Endothelial cell of umbilical vein (primary cell): ENCODE results near the gene GPATCH2. TPM values are rescaled to one million over a fixed set of nuclear protein-coding genes. Genes with fewer than 3 reads are reported as not detected.

Experiments used
- BruUV-seq: library from RNA; stranded (reverse); fragments of 400-500 nt; replicated peaks from 2 replicates; lab custom pipeline; 2021; lab: Mats Ljungman, UMichigan
- CTCF ChIA-PET: fragments of 300-600, 350-600 bp; sonication (Branson Sonifier 250); formaldehyde crosslinking; loops from one replicate; lab custom pipeline; 2021; ENCODE audit warnings: antibody characterized with exemption, inconsistent platforms; lab: Charles Lee
- POLR2A ChIA-PET: fragments of 300-600, 350-600 bp; sonication (Branson Sonifier 250); formaldehyde crosslinking; loops from one replicate; lab custom pipeline; 2021; ENCODE audit warnings: antibody characterized with exemption, inconsistent platforms; lab: Charles Lee
- DNase-seq: peaks from one replicate; pipeline ENCODE4 v3.0.0-alpha.2; 2011; ENCODE audit warnings: low read depth, low spot score
- FAIRE-seq: peaks from 2 replicates; lab custom pipeline; 2011; peaks lifted over from hg19 to GRCh38; lab: Jason Lieb, UNC
- H2AFZ ChIP-seq: 2 replicates; pipeline ENCODE4 v1.6.0; 2012; ENCODE audit warnings: low read depth, low read length, control low read depth, inconsistent platforms
- H3K27ac ChIP-seq: 2 replicates; pipeline ENCODE4 v1.5.1; 2011; ENCODE audit warnings: low read depth, mild to moderate bottlenecking, control low read depth, low read length, moderate library complexity; ENCODE audit not compliant: insufficient read depth
- H3K27me3 ChIP-seq, 2 experiments: 2 replicates each; pipeline versions ENCODE4 v1.6.0 to v1.6.1; 2011; ENCODE audit warnings: low read length in 2 of 2, mixed read lengths in 1 of 2; ENCODE audit not compliant: control insufficient read depth in 2 of 2, insufficient read depth in 2 of 2
- H3K36me3 ChIP-seq, 2 experiments: 2 replicates in 1 of 2; 3 replicates in 1 of 2; pipeline ENCODE4 v1.5.1; 2011; ENCODE audit warnings: low read length in 2 of 2, mild to moderate bottlenecking in 1 of 2, moderate library complexity in 1 of 2; ENCODE audit not compliant: control insufficient read depth in 2 of 2, insufficient read depth in 2 of 2; ENCODE audit errors: extremely low read depth in 1 of 2
- H3K4me1 ChIP-seq: 3 replicates; pipeline ENCODE4 v1.5.1; 2011; ENCODE audit warnings: mild to moderate bottlenecking, low read length; ENCODE audit not compliant: control insufficient read depth, insufficient read depth; ENCODE audit errors: extremely low read depth
- H3K4me2 ChIP-seq: 2 replicates; pipeline ENCODE4 v1.6.1; 2011; ENCODE audit warnings: low read length, control low read depth, mixed read lengths; ENCODE audit not compliant: insufficient read depth
- H3K4me3 ChIP-seq, 3 experiments: fragments of 200-600 bp in 1 of 3; sonication (generic), shearing (Covaris generic) in 1 of 3; replicated peaks in 1 of 3; 2 replicates each; pipeline ENCODE4 v1.5.1; 2011 to 2016; ENCODE audit warnings: control low read depth in 3 of 3, low read length in 3 of 3, mild to moderate bottlenecking in 2 of 3, inconsistent platforms in 1 of 3, low read depth in 1 of 3, moderate library complexity in 1 of 3; ENCODE audit not compliant: insufficient read depth in 1 of 3
- H3K79me2 ChIP-seq: 2 replicates; pipeline ENCODE4 v1.6.0; 2012; ENCODE audit warnings: low read length, inconsistent platforms; ENCODE audit not compliant: control insufficient read depth, insufficient read depth
- H3K9ac ChIP-seq: replicated peaks from 2 replicates; pipeline ENCODE3; 2011; ENCODE audit warnings: low read length, control low read depth; ENCODE audit not compliant: insufficient read depth; ENCODE audit errors: extremely low read depth
- H3K9me1 ChIP-seq: replicated peaks from 3 replicates; pipeline ENCODE4 v1.6.0; 2011; ENCODE audit warnings: mild to moderate bottlenecking, low read length; ENCODE audit not compliant: control insufficient read depth, insufficient read depth; ENCODE audit errors: extremely low read depth
- H3K9me3 ChIP-seq: replicated peaks from 2 replicates; pipeline ENCODE4 v1.5.1; 2012; ENCODE audit warnings: low read length, inconsistent platforms; ENCODE audit not compliant: control insufficient read depth, insufficient read depth
- H4K20me1 ChIP-seq: replicated peaks from 2 replicates; pipeline ENCODE3; 2011; ENCODE audit warnings: mild to moderate bottlenecking, low read length; ENCODE audit not compliant: control insufficient read depth, insufficient read depth; ENCODE audit errors: extremely low read depth
- CTCF ChIP-seq, 2 donors: IDR thresholded peaks; 1 replicate in 1 of 2; 2 replicates in 1 of 2; pipeline ENCODE4 v1.5.1; 2011; ENCODE audit warnings: low read length in 2 of 2, mild to moderate bottlenecking in 2 of 2, moderate library complexity in 2 of 2, control low read depth in 1 of 2, inconsistent platforms in 1 of 2, low read depth in 1 of 2; ENCODE audit not compliant: insufficient read depth in 1 of 2; ENCODE audit errors: extremely low read depth in 1 of 2
- EZH2 ChIP-seq: IDR thresholded peaks from 2 replicates; pipeline ENCODE4 v1.6.1; 2012; ENCODE audit warnings: borderline replicate concordance, low read depth, mild to moderate bottlenecking, moderate library complexity, low read length, inconsistent platforms; ENCODE audit not compliant: severe bottlenecking
- FOS ChIP-seq: IDR thresholded peaks from 2 replicates; pipeline ENCODE4 v1.6.1; 2011; ENCODE audit warnings: mild to moderate bottlenecking, low read length, moderate library complexity, borderline replicate concordance; ENCODE audit not compliant: insufficient read depth
- GATA2 ChIP-seq: IDR thresholded peaks from 2 replicates; pipeline ENCODE4 v1.7.0; 2011; ENCODE audit warnings: low read depth, mild to moderate bottlenecking, moderate library complexity, mixed read lengths, low read length; ENCODE audit not compliant: insufficient read length, insufficient read depth
- JUN ChIP-seq: IDR thresholded peaks from 2 replicates; pipeline ENCODE4 v1.6.1; 2011; ENCODE audit warnings: borderline replicate concordance, low read depth; ENCODE audit not compliant: insufficient read length, insufficient read depth
- MAX ChIP-seq: IDR thresholded peaks from 2 replicates; pipeline ENCODE4 v1.6.1; 2011; ENCODE audit not compliant: insufficient read depth, insufficient read length
- MYC ChIP-seq: IDR thresholded peaks from one replicate; pipeline ENCODE4 v1.6.1; 2011; ENCODE audit warnings: mild to moderate bottlenecking, low read depth, low read length
- POLR2A ChIP-seq: IDR thresholded peaks from 2 replicates; pipeline ENCODE4 v1.6.1; 2012; ENCODE audit warnings: low read depth, mild to moderate bottlenecking, control low read depth, low read length
- POLR2AphosphoS5 ChIP-seq: IDR thresholded peaks from 2 replicates; pipeline ENCODE4 v1.6.1; 2012; ENCODE audit warnings: low read depth, mild to moderate bottlenecking, control low read depth, low read length, moderate library complexity; ENCODE audit not compliant: insufficient read depth
- dilution Hi-C: fragments of 300-500 bp; cut with MboI; formaldehyde crosslinking; loops from one replicate; pipeline ENCODE4 v1.15.0; 2019; ENCODE audit warnings: low sequenced_read_pairs; ENCODE audit not compliant: extremely low pct_ligation_motif_present
- intact Hi-C: fragments of 100-400 bp; cut with micrococcal nuclease; formaldehyde crosslinking; loops from one replicate; pipeline ENCODE4 v1.10.0; 2022
- polyA plus RNA-seq, 4 experiments: library from polyadenylated mRNA; depleted of rRNA in 3 of 4; stranded (reverse) in 3 of 4; unstranded in 1 of 4; fragments of >200 nt; gene quantifications; 2 replicates each; pipeline versions ENCODE4 v1.2.1 to v1.2.3, GENCODE V29; 2011 to 2012; ENCODE audit warnings: missing spikeins in 1 of 4
- total RNA-seq: library from RNA; stranded (reverse); gene quantifications from 2 replicates; pipeline ENCODE4 v1.2.3, GENCODE V29; 2021

GPATCH2 gene
- total and polyA plus RNA-seq, 2 donors (not counting 3 experiments of a cell fraction or from before 2014, with no cell fraction given) = 3.3 to 15.6 TPM

- Histone ChIP-seq H3K79me2 (no peaks in the 10 kb centered on the region), H4K20me1 (no peaks in the 10 kb centered on the region), H3K9ac (no peak overlapping the region), H2AFZ (no peak overlapping the region), H3K36me3 (no peaks in the 10 kb centered on the region), H3K4me1 (no peaks in the 10 kb centered on the region), H3K27me3 (no peaks in the 10 kb centered on the region), H3K4me2 (no peak overlapping the region), H3K4me3 (no peak overlapping the region), H3K9me1 (no peaks in the 10 kb centered on the region), H3K9me3 (no peaks in the 10 kb centered on the region), H3K27ac (no peak overlapping the region)
- ChIA-PET CTCF (interaction anchor here (1.2 kb wide), 1 partner anchor 20 kb away, joined by 3 read pairs; no protein-coding TSS in a partner anchor), POLR2A (no interaction called here)
- BruUV-seq = no TSS peak
- no peak for TF ChIP-seq POLR2AphosphoS5
- no peak for TF ChIP-seq JUN
- no peak for TF ChIP-seq MYC
- no peak for TF ChIP-seq CTCF (IDR thresholded peaks at IDR 0.05; ENCODE audit: extremely low read depth in 1 of 2, insufficient read depth in 1 of 2, low read depth in 1 of 2, low read length in 2 of 2)
- TF ChIP-seq EZH2 = no peak
- TF ChIP-seq MAX = no peak
- TF ChIP-seq FOS = no peak
- no peak for TF ChIP-seq GATA2
- TF ChIP-seq POLR2A = no peak
- DNase-seq = no peak
- dilution Hi-C loops = no loop called here
- peak; percentile 49 for FAIRE-seq
- intact Hi-C loops = no loop called here
Observed at GRCh38 chr1:217577336-217577735, 53.6 kb downstream of the GPATCH2 start.
